HepG2 (cell line): ENCODE results near the gene DNAI2. TPM values are rescaled to one million over a fixed set of nuclear protein-coding genes. Genes with fewer than 3 reads are reported as not detected.

Experiments used
- ATAC-seq: fragments of 200-7000 bp; cut with Tn5 transposase; 3 replicates; pipeline ENCODE4 v1.9.1; 2020; ENCODE audit warnings: mild to moderate bottlenecking, moderate library complexity
- Bru-seq: library from RNA; stranded (reverse); fragments of 400-500 nt; gene quantifications from one replicate; lab custom pipeline; 2021; lab: Mats Ljungman, UMichigan
- BruChase-seq, 2 experiments: library from RNA; stranded (reverse); fragments of 400-500 nt; gene quantifications; one replicate each; lab custom pipeline; 2021; lab: Mats Ljungman, UMichigan
- BruUV-seq: library from RNA; stranded (reverse); fragments of 400-500 nt; replicated peaks from 2 replicates; lab custom pipeline; 2021; lab: Mats Ljungman, UMichigan
- CTCF ChIA-PET: fragments of 300-600 bp; formaldehyde crosslinking; extraction: SDS; loops from one replicate; lab custom pipeline; 2021; ENCODE audit warnings: low total read pairs, inconsistent platforms, low intra/inter-chr PET ratio; lab: Yijun Ruan, JAX
- POLR2A ChIA-PET: fragments of 350-600 bp; sonication (Branson Sonifier 250); formaldehyde crosslinking; loops from one replicate; lab custom pipeline; 2020; ENCODE audit warnings: antibody characterized with exemption, inconsistent platforms; lab: Yijun Ruan, JAX
- DNase-seq: peaks from one replicate; pipeline ENCODE4 v3.0.0-alpha.2; 2015; ENCODE audit warnings: low spot score
- FAIRE-seq: peaks from 3 replicates; lab custom pipeline; 2011; peaks lifted over from hg19 to GRCh38; lab: Jason Lieb, UNC
- H2AFZ ChIP-seq: one replicate; pipeline ENCODE4 v1.6.1; 2011; ENCODE audit warnings: low read length, inconsistent platforms
- H3K27ac ChIP-seq: fragments of 300-600 bp; 3 replicates; pipeline ENCODE4 v1.8.0; 2011; ENCODE audit warnings: mixed run types, mild to moderate bottlenecking, mixed read lengths, low read length, inconsistent platforms; ENCODE audit not compliant: insufficient read depth; ENCODE audit errors: extremely low read length
- H3K27me3 ChIP-seq, 2 experiments: fragments of 200-600 bp in 1 of 2; 2 replicates in 1 of 2; 3 replicates in 1 of 2; pipeline versions ENCODE4 v1.6.0 to v1.8.0; 2011; ENCODE audit warnings: low read length in 2 of 2, mild to moderate bottlenecking in 2 of 2, moderate library complexity in 2 of 2, inconsistent platforms in 1 of 2; ENCODE audit not compliant: insufficient read depth in 2 of 2, control insufficient read depth in 1 of 2
- H3K36me3 ChIP-seq, 2 experiments: fragments of 200-600 bp in 1 of 2; replicated peaks in 1 of 2; 2 replicates in 1 of 2; 3 replicates in 1 of 2; pipeline versions ENCODE4 v1.5.1 to v1.8.0; 2011; ENCODE audit warnings: low read length in 2 of 2, inconsistent platforms in 1 of 2; ENCODE audit not compliant: insufficient read depth in 2 of 2, control insufficient read depth in 1 of 2
- H3K4me1 ChIP-seq: 2 replicates; pipeline ENCODE4 v1.5.1; 2012; ENCODE audit warnings: low read length, inconsistent platforms; ENCODE audit not compliant: insufficient read depth
- H3K4me2 ChIP-seq: 2 replicates; pipeline ENCODE4 v1.6.0; 2011; ENCODE audit warnings: low read depth, low read length, inconsistent platforms
- H3K4me3 ChIP-seq, 3 experiments: fragments of 200-600 bp in 1 of 3; sonication (generic), shearing (Covaris generic) in 1 of 3; replicated peaks in 1 of 3; 2 replicates each; pipeline ENCODE4 v1.5.1; 2011 to 2016; ENCODE audit warnings: low read length in 3 of 3, inconsistent platforms in 2 of 3, low read depth in 2 of 3, mild to moderate bottlenecking in 2 of 3, control low read depth in 1 of 3, mixed read lengths in 1 of 3; ENCODE audit not compliant: insufficient read depth in 1 of 3
- H3K79me2 ChIP-seq: one replicate; pipeline ENCODE4 v1.6.1; 2011; ENCODE audit warnings: low read length, inconsistent platforms; ENCODE audit not compliant: insufficient read depth
- H3K9ac ChIP-seq: 2 replicates; pipeline ENCODE4 v1.6.0; 2011; ENCODE audit warnings: mild to moderate bottlenecking, low read depth, low read length, inconsistent platforms; ENCODE audit not compliant: insufficient read depth
- H3K9me3 ChIP-seq: 2 replicates; pipeline ENCODE4 v1.5.1; 2012; ENCODE audit warnings: mild to moderate bottlenecking, low read length
- H4K20me1 ChIP-seq: 2 replicates; pipeline ENCODE4 v1.6.0; 2011; ENCODE audit warnings: inconsistent platforms, mild to moderate bottlenecking, low read length, moderate library complexity; ENCODE audit not compliant: insufficient read depth
- CREBL2 ChIP-seq: sonication (generic); formaldehyde crosslinking; IDR thresholded peaks from 2 replicates; pipeline ENCODE4 v1.8.1; 2023; ENCODE audit warnings: missing genetic modification reagents, mild to moderate bottlenecking, borderline replicate concordance
- ESRRA ChIP-seq: sonication (generic); formaldehyde crosslinking; IDR thresholded peaks from 2 replicates; pipeline ENCODE4 v1.5.1; 2020; ENCODE audit warnings: mild to moderate bottlenecking, low read depth, missing genetic modification reagents
- IKZF4 ChIP-seq: sonication (generic); formaldehyde crosslinking; IDR thresholded peaks from 2 replicates; pipeline ENCODE4 v1.5.1; 2020; ENCODE audit warnings: borderline replicate concordance, mild to moderate bottlenecking, low read depth, missing genetic modification reagents; ENCODE audit errors: not compliant biosample characterization
- THAP11 ChIP-seq: IDR thresholded peaks from 2 replicates; pipeline ENCODE4 v1.6.1; 2016; ENCODE audit warnings: missing biosample characterization, missing genetic modification reagents
- TRIM22 ChIP-seq: fragments of 450-650 bp; IDR thresholded peaks from 2 replicates; pipeline ENCODE4 v1.6.1; 2017
- ZMYM2 ChIP-seq: sonication (generic); formaldehyde crosslinking; IDR thresholded peaks from 2 replicates; pipeline ENCODE4 v1.8.0; 2022; ENCODE audit warnings: mild to moderate bottlenecking, missing genetic modification reagents
- ZNF33B ChIP-seq: sonication (generic); formaldehyde crosslinking; IDR thresholded peaks from 2 replicates; pipeline ENCODE4 v1.5.1; 2020; ENCODE audit warnings: mild to moderate bottlenecking, missing genetic modification reagents
- ZNF44 ChIP-seq: sonication (generic); formaldehyde crosslinking; IDR thresholded peaks from 2 replicates; pipeline ENCODE4 v1.5.1; 2020; ENCODE audit warnings: mild to moderate bottlenecking, missing genetic modification reagents
- WGBS: methylation state at CpG from one replicate; pipeline ENCODE4 v1.1.6; 2017; ENCODE audit warnings: low lambda C conversion rate; 5-methylcytosine and 5-hydroxymethylcytosine counted together
- in situ Hi-C: cut with HindIII; loops from 2 replicates; pipeline ENCODE4 v1.10.0; 2017; ENCODE audit warnings: low pct_unique_long_range_greater_than_20kb; ENCODE audit not compliant: extremely low pct_ligation_motif_present
- intact Hi-C: fragments of 100-400 bp; cut with micrococcal nuclease; formaldehyde crosslinking; loops from one replicate; pipeline ENCODE4 v1.10.0; 2022; ENCODE audit not compliant: unreplicated experiment
- long read RNA-seq, 2 experiments: library from RNA in 1 of 2; library from polyadenylated mRNA in 1 of 2; stranded (forward) in 1 of 2; unstranded in 1 of 2; transcript quantifications; one replicate each; pipeline ENCODE4 v2.0.0, GENCODE V29; 2019 to 2022
- polyA minus RNA-seq, 3 experiments: library from RNA; depleted of rRNA, polyadenylated mRNA; stranded (reverse); fragments of >200 nt; gene quantifications; 2 replicates each; pipeline ENCODE4 v1.2.3, GENCODE V29; 2011; ENCODE audit warnings: low replicate concordance in 1 of 3
- polyA plus RNA-seq, 8 experiments: library from polyadenylated mRNA; depleted of rRNA in 3 of 8; stranded (reverse) in 7 of 8; unstranded in 1 of 8; fragments of >200 nt; fragmentation: Illumina TruSeq in 4 of 8; extraction: Trizol in 4 of 8; gene quantifications; 2 replicates each; pipeline versions ENCODE4 v1.2.1 to v1.2.3, GENCODE V29; 2011 to 2016; ENCODE audit warnings: low read depth in 4 of 8, missing spikeins in 1 of 8, mixed read lengths in 1 of 8; ENCODE audit not compliant: insufficient read depth in 1 of 8
- total RNA-seq, 5 experiments: library from RNA; depleted of rRNA; stranded (reverse); fragments of >200 nt; fragmentation: Illumina TruSeq; extraction: Trizol; gene quantifications; 2 replicates each; pipeline ENCODE4 v1.2.3, GENCODE V29; 2016; ENCODE audit warnings: low read depth in 1 of 5

Gene DNAI2
- total RNA-seq (2016; rRNA removed; fragmentation: Illumina TruSeq; extraction: Trizol), result not detected in 2 replicates
- total RNA-seq (2016; cell fraction: cytosol; rRNA removed; fragmentation: Illumina TruSeq; extraction: Trizol; ENCODE audit: low read depth), result not detected in 2 replicates
- not detected in 2 replicates for total RNA-seq (2016; cell fraction: insoluble cytoplasmic fraction; rRNA removed; fragmentation: Illumina TruSeq; extraction: Trizol)
- not detected in 2 replicates for total RNA-seq (2016; cell fraction: membrane; rRNA removed; fragmentation: Illumina TruSeq; extraction: Trizol)
- not detected in 2 replicates for total RNA-seq (2016; cell fraction: nucleus; rRNA removed; fragmentation: Illumina TruSeq; extraction: Trizol)
- polyA plus RNA-seq (2011; rRNA removed), result not detected in 2 replicates
- not detected in 2 replicates for polyA plus RNA-seq (2011; cell fraction: cytosol; rRNA removed)
- polyA plus RNA-seq (2011; cell fraction: nucleus; rRNA removed), result not detected in 2 replicates
- polyA plus RNA-seq (2012), result not detected in 2 replicates
- polyA plus RNA-seq (2016; cell fraction: cytosol; fragmentation: Illumina TruSeq; extraction: Trizol; ENCODE audit: low read depth), result not detected in 2 replicates
- polyA plus RNA-seq (2016; cell fraction: insoluble cytoplasmic fraction; fragmentation: Illumina TruSeq; extraction: Trizol; ENCODE audit: low read depth), result not detected in 2 replicates
- not detected in 2 replicates for polyA plus RNA-seq (2016; cell fraction: membrane; fragmentation: Illumina TruSeq; extraction: Trizol; ENCODE audit: low read depth)
- polyA plus RNA-seq (2016; cell fraction: nucleus; fragmentation: Illumina TruSeq; extraction: Trizol; ENCODE audit: insufficient read depth, low read depth), result not detected in 2 replicates
- not detected in 2 replicates for polyA minus RNA-seq (2011; rRNA and poly(A)+ RNA removed; ENCODE audit: low replicate concordance)
- polyA minus RNA-seq (2011; cell fraction: cytosol; rRNA and poly(A)+ RNA removed), result not detected in 2 replicates
- not detected in 2 replicates for polyA minus RNA-seq (2011; cell fraction: nucleus; rRNA and poly(A)+ RNA removed)
- percentile 3 among the genes with signal in this experiment for Bru-seq, nascent RNA
- BruChase-seq, experiment 1, labeled RNA remaining after a 6-hour chase, result percentile 7 among the genes with signal in this experiment
- BruChase-seq, experiment 2, labeled RNA remaining after a 2-hour chase, result not detected
- long read RNA-seq, experiment 1, result 0 reads
- long read RNA-seq, experiment 2, result 0 reads

- H3K9me3 ChIP-seq, result no peaks in the 10 kb centered on the region
- TF ChIP-seq ZMYM2 (CRISPR knock-in tag) (no peak), TRIM22 (no peak), ZNF44 (CRISPR knock-in tag) (no peak), IKZF4 (CRISPR knock-in tag) (no peak), THAP11 (CRISPR knock-in tag) (no peak), CREBL2 (CRISPR knock-in tag) (no peak), ZNF33B (CRISPR knock-in tag) (no peak), ESRRA (CRISPR knock-in tag) (no peak)
- CTCF ChIA-PET, result no interaction called here
- in situ Hi-C loops, result no loop called here
- no peak for DNase-seq
- 16% methylated on average over 33 of the region's 33 CpGs for WGBS
- H3K36me3 ChIP-seq, result no peaks in the 10 kb centered on the region
- no peaks in the 10 kb centered on the region for H3K4me1 ChIP-seq
- BruUV-seq, result no TSS peak
- intact Hi-C loops, result no loop called here
- ATAC-seq, result no peak
- H3K9ac ChIP-seq, result no peak within 1 kb of the TSS
- H3K4me3 ChIP-seq, result no peak within 1 kb of the TSS
- no peaks in the 10 kb centered on the region for H3K79me2 ChIP-seq
- no peak within 1 kb of the TSS for H3K4me2 ChIP-seq
- POLR2A ChIA-PET, result no interaction called here
- no peak within 1 kb of the TSS for H3K27ac ChIP-seq
- no peaks in the 10 kb centered on the region for H4K20me1 ChIP-seq
- H2AFZ ChIP-seq, result no peak within 1 kb of the TSS
- FAIRE-seq, result no peak
- peaks cover 6 to 64% of the 10 kb centered on the region in 2 experiments for H3K27me3 ChIP-seq
Measured at GRCh38 chr17:74274060-74274708, at the start of gene DNAI2. DNAI2 (plus strand) TSS chr17:74274234; CDS start chr17:74281818, 7,584 bp downstream.
